Activated CD8-positive, alpha-beta memory T cell treated with anti-CD3 and anti-CD28 coated beads for 48 hours (primary cell): ENCODE data around the gene TNS3.
"Not testable (repeated sequence)": the region's sequence is repeated elsewhere in the genome, so short reads cannot be mapped to it uniquely, and the experiment has no call there.

ENCODE experiments used
- DNase-seq, 3 experiments: peaks; one replicate each; pipeline ENCODE4 v3.0.0-alpha.2; 2020; ENCODE audit warnings: low read depth in 2 of 3, low spot score in 2 of 3

TNS3 gene

GRCh38 chr7:47474211-47474936 lies 107.5 kb downstream of the TNS3 start:
- DNase-seq = no peak

DNA sequence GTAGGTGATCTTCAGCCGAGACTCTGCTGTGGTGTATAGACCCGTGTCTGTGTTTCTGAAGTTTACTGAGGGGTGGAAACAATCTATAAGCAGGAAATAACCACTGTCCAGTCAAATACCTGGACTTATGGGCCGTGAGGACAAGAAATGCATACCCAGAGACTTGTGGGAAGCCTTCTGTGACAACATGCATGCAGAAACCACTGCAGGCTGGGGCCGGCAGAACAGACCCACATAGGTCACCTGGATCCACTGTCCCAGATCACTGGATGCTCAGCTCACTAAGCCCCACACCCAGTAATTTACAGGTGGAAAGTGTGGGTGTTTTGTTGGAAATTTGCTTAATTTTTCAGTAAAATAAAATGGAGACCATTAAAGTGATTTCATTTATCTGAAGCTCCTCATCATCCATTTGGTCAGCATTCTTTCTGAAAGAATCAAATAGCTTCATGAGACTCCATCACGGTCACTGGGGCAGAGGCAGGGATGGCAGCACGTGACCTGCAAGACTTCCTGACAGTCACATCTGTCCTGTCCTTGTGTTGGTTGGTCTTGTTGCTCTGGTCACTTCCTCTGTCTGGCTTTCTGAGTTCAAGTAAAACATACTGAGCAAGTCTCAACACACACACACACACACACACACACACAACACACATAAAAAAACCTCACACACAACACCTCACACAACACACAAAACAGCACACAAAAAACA lies 108.3 kb downstream of the TNS3 start:
- no peak for DNase-seq

- no peak for DNase-seq
These were observed 109.3 kb downstream of the TNS3 start for GRCh38 chr7:47472444-47473157.

GRCh38 chr7:47471831-47472230 lies 110.1 kb downstream of the TNS3 start:
- no peak for DNase-seq

DNA sequence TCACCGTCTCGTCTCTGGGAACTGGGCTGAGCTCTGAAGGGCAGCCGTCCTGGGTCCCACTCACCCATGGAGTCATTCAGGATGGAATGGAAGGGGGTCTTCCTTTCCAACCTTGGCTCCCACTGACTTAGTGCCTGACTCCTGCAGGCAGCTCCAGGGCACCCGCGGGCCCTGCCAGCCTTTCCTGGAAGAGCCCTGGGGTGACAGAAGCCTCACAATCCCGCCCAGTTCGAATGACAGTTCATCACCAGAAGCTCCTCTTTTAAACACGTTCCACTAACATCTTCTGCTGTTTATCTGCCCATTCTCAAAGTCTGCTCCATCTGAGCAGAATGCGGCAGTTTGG lies 110.6 kb downstream of the TNS3 start:
- no peak for DNase-seq

DNA sequence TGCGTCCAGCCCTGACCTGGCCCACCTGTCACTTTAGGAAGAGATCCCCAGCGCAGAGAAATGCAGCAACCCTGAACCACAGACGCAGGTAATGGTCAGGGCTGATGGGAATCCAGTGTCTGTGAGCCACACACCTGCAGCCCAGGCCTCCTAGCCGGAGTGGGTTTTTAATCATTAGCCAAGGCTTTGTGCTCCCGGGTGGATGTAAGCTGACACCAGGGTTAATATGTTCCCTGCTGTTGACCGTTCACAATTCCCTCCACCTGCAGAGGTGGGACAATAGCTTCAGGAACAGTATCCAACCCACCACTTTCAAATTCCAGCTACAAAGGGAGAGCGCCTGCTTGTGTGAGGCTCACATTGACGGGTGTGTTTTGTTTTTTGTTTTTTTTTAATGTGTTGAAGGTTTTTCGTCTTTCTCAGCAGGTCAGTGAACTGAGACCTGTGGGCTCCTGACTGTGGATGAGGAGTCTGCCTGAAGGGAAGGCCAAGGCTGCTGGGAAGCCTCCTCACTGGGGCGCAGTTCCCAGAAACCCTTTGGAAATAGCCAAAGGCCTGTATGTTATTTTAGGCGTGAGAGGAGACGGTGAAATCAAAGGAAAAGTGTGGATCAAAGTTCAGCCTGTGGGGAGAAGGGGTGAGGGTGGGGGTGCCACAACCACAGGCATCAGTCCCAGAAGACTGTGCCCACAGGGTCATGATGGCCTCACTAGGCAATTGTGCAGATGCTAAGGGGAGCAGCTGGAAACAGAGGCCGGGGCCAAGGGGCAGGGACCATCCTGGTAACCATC lies 111.1 kb downstream of the TNS3 start:
- no peak for DNase-seq

GRCh38 chr7:47469846-47470245 lies 112.1 kb downstream of the TNS3 start:
- DNase-seq = not testable (repeated sequence)

DNA sequence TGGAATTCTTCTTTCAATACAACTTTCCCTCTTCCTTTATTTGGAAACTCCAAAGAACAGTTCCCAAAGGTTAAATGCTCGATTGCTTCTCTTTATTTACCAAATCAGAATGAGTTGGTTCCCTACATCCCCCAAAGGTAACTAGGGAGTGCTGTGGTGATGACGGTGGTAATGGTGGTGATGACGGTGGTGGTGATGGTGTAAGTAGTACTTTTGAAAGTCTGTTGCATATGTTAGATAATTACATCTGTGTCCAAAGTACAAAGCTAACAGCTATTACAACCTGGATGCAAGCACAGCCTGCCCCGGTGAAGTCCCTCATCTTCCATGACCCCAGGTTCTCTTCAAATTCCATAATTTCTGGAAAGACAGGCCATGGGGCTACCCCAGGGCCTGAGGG lies 115.1 kb downstream of the TNS3 start:
- no peak for DNase-seq

- DNase-seq = no peak
These were observed 116.7 kb downstream of the TNS3 start for GRCh38 chr7:47465191-47465590.

DNA sequence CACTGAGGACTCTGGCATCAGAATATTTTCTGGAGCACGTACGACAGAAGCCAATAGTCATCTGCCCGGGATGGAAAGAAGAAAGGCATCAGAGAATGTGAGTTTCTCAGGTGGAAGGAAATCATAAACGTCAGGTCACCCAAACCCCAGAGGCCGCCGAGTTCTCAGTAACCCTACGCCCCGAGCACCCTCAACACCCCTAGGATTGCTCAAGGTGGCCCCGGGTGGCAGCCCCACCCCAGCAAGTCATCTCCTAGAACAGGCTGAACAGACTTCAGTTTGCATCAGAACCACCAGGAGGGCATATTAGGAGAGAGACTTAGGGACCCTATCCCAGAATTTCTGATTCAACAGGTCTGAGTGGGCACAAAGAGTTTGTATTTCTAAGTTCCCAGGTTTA lies 117.6 kb downstream of the TNS3 start:
- DNase-seq = no peak

- no peak for DNase-seq
These were observed 120.2 kb downstream of the TNS3 start for GRCh38 chr7:47461746-47462145.

DNA sequence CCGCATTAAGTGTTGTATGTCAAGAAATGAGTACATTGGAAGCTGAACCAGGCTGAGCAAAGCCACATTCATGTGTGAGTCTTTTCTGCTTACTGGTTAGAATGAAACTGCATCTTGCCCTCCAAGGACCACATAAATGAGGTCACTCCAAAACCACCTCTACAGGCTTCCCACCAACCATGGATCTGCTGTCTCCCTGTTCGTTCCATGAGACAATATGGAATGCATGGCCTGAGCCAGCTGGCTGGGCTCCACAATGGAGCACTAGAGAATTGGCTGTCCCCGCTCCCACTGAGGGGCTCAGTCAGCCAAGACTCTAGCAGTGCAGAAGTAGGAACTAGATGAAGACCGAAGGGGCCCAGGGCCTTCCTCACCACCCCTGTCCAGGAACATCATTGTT lies 120.8 kb downstream of the TNS3 start:
- DNase-seq = no peak

- DNase-seq = no peak
These were observed 121.5 kb downstream of the TNS3 start for GRCh38 chr7:47460251-47460989.

DNA sequence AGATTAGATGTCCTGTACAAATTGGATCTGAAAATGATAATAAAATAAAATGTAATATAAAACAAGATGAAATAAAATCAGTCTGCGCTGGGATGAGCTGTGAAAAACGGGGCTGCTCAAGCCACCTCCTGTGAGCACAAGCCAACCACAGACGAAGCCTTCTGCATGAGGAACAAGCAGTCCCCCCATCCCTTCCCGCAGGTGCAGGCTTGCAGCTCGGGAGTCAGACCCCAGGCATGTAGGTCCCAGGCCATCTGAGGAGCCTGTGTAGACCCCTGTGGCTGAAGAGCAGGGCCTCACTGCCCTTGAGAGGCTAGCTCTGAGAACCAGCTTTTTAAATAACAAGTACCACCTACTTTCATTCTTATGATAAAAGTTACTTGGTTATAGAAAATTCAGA lies 123.4 kb downstream of the TNS3 start:
- DNase-seq = no peak

GRCh38 chr7:47458057-47458456 lies 123.9 kb downstream of the TNS3 start:
- DNase-seq = no peak

- no peak for DNase-seq
These were observed 125.5 kb downstream of the TNS3 start for GRCh38 chr7:47456210-47456955.

DNA sequence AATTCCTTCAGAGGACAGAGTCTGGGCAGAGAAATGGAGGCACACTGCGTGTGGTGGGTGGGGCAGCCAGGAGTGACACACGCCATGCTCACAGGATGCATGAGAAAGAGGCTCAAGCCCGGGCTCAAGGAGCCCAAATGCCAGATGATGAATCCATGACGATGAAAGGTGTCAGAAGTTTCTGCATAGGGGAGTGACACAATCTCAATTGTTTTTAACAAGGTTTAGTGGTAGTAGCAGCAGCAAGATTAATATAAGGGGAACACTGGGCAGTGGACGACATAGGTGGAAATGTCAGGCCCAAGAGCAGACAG lies 126.1 kb downstream of the TNS3 start:
- no peak for DNase-seq

DNA sequence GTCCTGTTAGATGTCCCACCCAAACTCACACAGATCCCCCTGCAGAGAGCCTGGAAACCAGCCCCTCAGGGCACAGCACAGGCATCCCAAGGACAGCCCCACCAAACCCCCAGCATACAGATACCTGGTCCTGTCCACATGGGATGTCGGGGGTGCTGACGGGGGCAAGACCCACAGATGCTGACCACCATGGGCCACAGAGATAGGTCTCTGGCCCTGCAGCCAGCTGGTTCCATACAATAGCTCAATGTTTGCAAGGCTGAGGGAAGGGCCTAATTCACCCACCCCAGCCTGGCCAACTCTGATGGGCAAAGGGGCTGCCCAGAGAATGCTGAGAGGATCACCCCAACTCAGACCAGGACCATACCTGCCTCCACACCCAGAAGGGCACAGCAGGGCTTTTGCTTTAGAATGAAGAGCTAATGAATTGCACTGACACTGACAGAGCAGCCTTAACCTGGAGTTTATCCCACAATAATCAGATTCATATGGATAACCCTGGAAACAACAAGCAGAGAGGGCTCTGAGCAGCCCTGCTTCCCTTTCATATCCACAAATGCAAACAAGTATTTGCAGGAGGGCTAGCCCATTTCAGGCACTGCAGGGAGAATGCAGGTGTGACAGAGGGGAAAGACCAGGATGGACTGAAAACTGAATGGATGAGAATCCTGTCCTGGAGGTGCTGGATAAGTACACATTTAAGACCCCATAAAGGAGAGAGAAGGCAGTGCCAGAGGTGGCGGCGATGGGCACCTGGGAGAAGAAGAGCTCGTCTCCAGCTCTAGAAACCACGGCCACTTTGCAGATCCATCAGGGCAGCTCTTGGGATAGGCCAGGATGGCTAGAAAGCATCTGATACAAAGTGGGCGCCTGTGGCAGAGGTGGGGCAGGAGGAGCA lies 126.7 kb downstream of the TNS3 start:
- no peak for DNase-seq
